Skeletal muscle satellite cell (primary cell): ENCODE results near the gene SPINDOC. TPM values are rescaled to one million over a fixed set of nuclear protein-coding genes. Genes with fewer than 3 reads are reported as not detected.

ENCODE experiments used
- small RNA-seq: library from RNA; depleted of rRNA; stranded (forward); fragments of <200 nt; gene quantifications from one replicate; pipeline ENCODE3, GENCODE V24; 2012

The SPINDOC gene

Small RNAs within 50 kb of the gene (small RNA-seq; reads per million reads assigned to genes)
- gene AP006289.1 (not detected), gene RN7SL596P (not detected)
